Right lobe of liver (tissue), 6 donors: ENCODE results near the gene ELMO1. TPM values are rescaled to one million over a fixed set of nuclear protein-coding genes. Genes with fewer than 3 reads are reported as not detected.

ENCODE experiments used
- ATAC-seq, 4 donors: fragments of 200-7000 bp; cut with Tn5 transposase; one replicate each; pipeline ENCODE4 v1.9.1; 2020; ENCODE audit warnings: mild to moderate bottlenecking in 4 of 4, moderate library complexity in 4 of 4
- DNase-seq, 3 donors: peaks; one replicate each; pipeline ENCODE4 v3.0.0-alpha.2; 2020
- H3K27ac ChIP-seq, 3 donors: fragments of 200-600 bp; one replicate each; pipeline ENCODE4 v1.8.0; 2022
- H3K27me3 ChIP-seq, 2 donors: fragments of 200-600 bp; one replicate each; pipeline ENCODE4 v1.8.0; 2022
- H3K36me3 ChIP-seq, 4 donors: fragments of 200-600 bp; sonication (generic) in 1 of 4; one replicate each; pipeline versions ENCODE4 v1.5.1 to v1.8.0; 2017 to 2022; ENCODE audit warnings: control low read depth in 1 of 4
- H3K4me1 ChIP-seq, 4 donors: fragments of 200-600 bp; sonication (generic) in 1 of 4; one replicate each; pipeline versions ENCODE4 v1.5.1 to v1.8.0; 2017 to 2022; ENCODE audit warnings: control low read depth in 1 of 4
- H3K4me3 ChIP-seq, 3 donors: fragments of 200-600 bp; one replicate each; pipeline ENCODE4 v1.8.0; 2022
- H3K9me3 ChIP-seq, 4 donors: fragments of 200-600 bp; sonication (generic) in 1 of 4; one replicate each; pipeline versions ENCODE4 v1.5.1 to v1.8.0; 2017 to 2022; ENCODE audit warnings: control low read depth in 1 of 4
- POLR2A ChIP-seq: fragments of 450-650 bp; IDR thresholded peaks from one replicate; pipeline ENCODE4 v1.6.1; 2017; ENCODE audit warnings: antibody characterized with exemption, mild to moderate bottlenecking
- WGBS: methylation state at CpG from one replicate; pipeline ENCODE4 v1.1.6; 2018; ENCODE audit warnings: low coverage, low lambda C conversion rate; ENCODE audit not compliant: insufficient coverage; ENCODE audit errors: missing lambda C conversion rate; 5-methylcytosine and 5-hydroxymethylcytosine counted together
- intact Hi-C, 2 donors: fragments of 100-400 bp; cut with DNase I; formaldehyde crosslinking; loops; one replicate each; pipeline versions ENCODE4 v1.11.2 to v1.14.1; 2022
- total RNA-seq, 6 experiments: library from RNA; depleted of rRNA in 2 of 6; stranded (reverse); fragments of >200 nt in 2 of 6; fragmentation: NEBNext Ultra II Directional in 3 of 6; extraction: Animal tissue kit (Norgen Biotek cat#: 25700) in 3 of 6; gene quantifications; one replicate each; pipeline versions ENCODE4 v1.1.0 to v1.2.4, GENCODE V29; 2016 to 2023
- TF ChIP-seq, protein P1 (sequence below), 4 donors: fragments of 200-600 bp in 3 of 4; fragments of 450-650 bp in 1 of 4; IDR thresholded peaks; one replicate each; pipeline versions ENCODE4 v1.5.1 to v1.8.0; 2016 to 2022; ENCODE audit warnings: antibody characterized with exemption in 4 of 4, mild to moderate bottlenecking in 2 of 4
- donor health status: DM: no; HTN: yes; CAD: no.
- donor health status: DM: no; HTN: no; CAD: no.
- donor health status: DM: no; HTN: no; CAD: no.
- donor health status: DM: no; HTN: yes; CAD: no.
- donor health status: DM: no; HTN: yes; CAD: no.

The ELMO1 gene
- total RNA-seq, 6 experiments from 2014 or later, result 18.4 to 55.4 (median 25.1) TPM

GRCh38 chr7:36904101-36904500, 544.6 kb downstream of the ELMO1 start:
- DNase-seq (no peak), ATAC-seq (no peak)
- no peak overlapping the region for H3K27ac ChIP-seq
- WGBS, result 90% methylated on average over 2 of the region's 3 CpGs
- TF ChIP-seq, protein P1, sequence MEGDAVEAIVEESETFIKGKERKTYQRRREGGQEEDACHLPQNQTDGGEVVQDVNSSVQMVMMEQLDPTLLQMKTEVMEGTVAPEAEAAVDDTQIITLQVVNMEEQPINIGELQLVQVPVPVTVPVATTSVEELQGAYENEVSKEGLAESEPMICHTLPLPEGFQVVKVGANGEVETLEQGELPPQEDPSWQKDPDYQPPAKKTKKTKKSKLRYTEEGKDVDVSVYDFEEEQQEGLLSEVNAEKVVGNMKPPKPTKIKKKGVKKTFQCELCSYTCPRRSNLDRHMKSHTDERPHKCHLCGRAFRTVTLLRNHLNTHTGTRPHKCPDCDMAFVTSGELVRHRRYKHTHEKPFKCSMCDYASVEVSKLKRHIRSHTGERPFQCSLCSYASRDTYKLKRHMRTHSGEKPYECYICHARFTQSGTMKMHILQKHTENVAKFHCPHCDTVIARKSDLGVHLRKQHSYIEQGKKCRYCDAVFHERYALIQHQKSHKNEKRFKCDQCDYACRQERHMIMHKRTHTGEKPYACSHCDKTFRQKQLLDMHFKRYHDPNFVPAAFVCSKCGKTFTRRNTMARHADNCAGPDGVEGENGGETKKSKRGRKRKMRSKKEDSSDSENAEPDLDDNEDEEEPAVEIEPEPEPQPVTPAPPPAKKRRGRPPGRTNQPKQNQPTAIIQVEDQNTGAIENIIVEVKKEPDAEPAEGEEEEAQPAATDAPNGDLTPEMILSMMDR (IDR thresholded peaks at IDR 0.05), result no peak
- no peak for TF ChIP-seq POLR2A
- no peaks in the 10 kb centered on the region for H3K36me3 ChIP-seq
- no peaks in the 10 kb centered on the region for H3K9me3 ChIP-seq
- H3K4me3 ChIP-seq, result no peak overlapping the region
- no peaks in the 10 kb centered on the region for H3K27me3 ChIP-seq
- H3K4me1 ChIP-seq, result peaks cover 0 to 41% (median 17%) of the 10 kb centered on the region in 4 donors
- intact Hi-C loops, result no loop called here

GRCh38 chr7:36900988-36901710, 547.5 kb downstream of the ELMO1 start:
- intact Hi-C loops, result no loop called here
- ATAC-seq (peak; percentile 51 to 74 (median 66)), DNase-seq (no peak)
- Histone ChIP-seq H3K9me3 (no peaks in the 10 kb centered on the region), H3K27ac (peak overlapping the region in 1 of 3 donors; percentile 12), H3K4me1 (peaks cover 0 to 47% (median 18%) of the 10 kb centered on the region in 4 donors), H3K36me3 (no peaks in the 10 kb centered on the region), H3K27me3 (no peaks in the 10 kb centered on the region), H3K4me3 (no peak overlapping the region)
- no peak for TF ChIP-seq POLR2A
- TF ChIP-seq, protein P1 (IDR thresholded peaks at IDR 0.05), result no peak
- WGBS, result 64% methylated on average over 4 of the region's 4 CpGs

GRCh38 chr7:36898186-36898585, 550.5 kb downstream of the ELMO1 start:
- WGBS, result 36% methylated on average over 5 of the region's 5 CpGs
- intact Hi-C loops, result no loop called here
- ATAC-seq, result peak; percentile 37 to 68 (median 52)
- no peak for DNase-seq
- Histone ChIP-seq H3K9me3 (no peaks in the 10 kb centered on the region), H3K27me3 (no peaks in the 10 kb centered on the region), H3K4me3 (no peak overlapping the region), H3K27ac (no peak overlapping the region), H3K36me3 (peaks cover 0 to 3% (median 0%) of the 10 kb centered on the region in 4 donors), H3K4me1 (peaks cover 0 to 42% (median 15%) of the 10 kb centered on the region in 4 donors)
- no peak for TF ChIP-seq POLR2A
- TF ChIP-seq, protein P1 (IDR thresholded peaks at IDR 0.05), result no peak

- no peak overlapping the region for H3K4me3 ChIP-seq
- H3K27me3 ChIP-seq, result no peaks in the 10 kb centered on the region
- WGBS, result 66% methylated on average over 4 of the region's 4 CpGs
- no peak for ATAC-seq
- TF ChIP-seq, protein P1 (IDR thresholded peaks at IDR 0.05), result no peak
- no peak for TF ChIP-seq POLR2A
- no peak overlapping the region for H3K27ac ChIP-seq
- intact Hi-C loops, result no loop called here
- H3K9me3 ChIP-seq, result no peaks in the 10 kb centered on the region
- DNase-seq, result no peak
- peaks cover 0 to 42% (median 15%) of the 10 kb centered on the region in 4 donors for H3K4me1 ChIP-seq
- H3K36me3 ChIP-seq, result peaks cover 0 to 5% (median 0%) of the 10 kb centered on the region in 4 donors
Measured at GRCh38 chr7:36896956-36897590, 551.6 kb downstream of the ELMO1 start.
